ENCODE results near the gene CCNL1.
"Not testable (repeated sequence)": the region's sequence is repeated elsewhere in the genome, so short reads cannot be mapped to it uniquely, and the experiment has no call there.

The CCNL1 gene

DNA sequence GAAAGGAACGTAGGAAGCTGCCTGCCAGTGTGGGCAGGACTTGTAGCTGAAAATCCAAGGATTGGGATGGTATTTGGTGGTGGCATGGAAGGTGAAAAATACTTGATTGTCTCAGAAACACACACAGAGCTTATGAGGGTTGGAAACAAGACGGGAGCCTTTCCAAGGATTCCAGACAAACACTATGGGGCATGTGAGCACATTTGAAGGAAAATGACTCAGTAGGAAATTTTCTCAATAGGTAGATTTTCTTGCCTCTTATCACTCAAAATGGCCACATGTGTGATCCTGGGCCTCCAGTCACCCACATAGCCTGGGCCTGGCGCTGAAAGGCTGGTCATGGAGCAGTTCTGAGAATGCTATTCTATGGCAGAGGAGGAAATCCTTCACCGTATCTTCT is 47.4 kb downstream of the CCNL1 start:
- Mint-ChIP-seq H3K4me3 (no peak overlapping the region), H3K9me3 (no peaks in the 10 kb centered on the region), H3K4me1 (no peaks in the 10 kb centered on the region), H3K27me3 (no peaks in the 10 kb centered on the region), H3K36me3 (no peaks in the 10 kb centered on the region), H3K27ac (no peak overlapping the region)
- ATAC-seq = no peak

DNA sequence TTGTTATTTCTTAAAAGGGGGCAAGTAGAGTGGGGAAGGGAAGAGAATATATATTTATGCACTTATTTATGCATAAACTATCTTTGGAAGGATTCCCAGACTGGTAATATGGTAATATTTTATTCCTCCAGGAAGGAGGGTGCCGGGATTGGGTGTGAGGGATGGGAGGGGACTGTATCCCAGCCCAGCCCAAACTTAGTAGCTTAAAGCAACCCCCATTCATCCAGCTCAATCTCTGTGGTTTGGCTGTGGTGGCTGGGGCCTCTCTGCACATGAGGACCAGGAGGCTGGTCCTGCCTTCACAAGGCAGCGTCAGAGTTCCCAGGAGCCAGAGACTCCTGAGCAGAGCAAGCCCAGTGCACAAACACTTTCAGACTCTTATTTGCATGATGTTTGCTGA is 48.4 kb downstream of the CCNL1 start:
- no peaks in the 10 kb centered on the region for H3K36me3 Mint-ChIP-seq
- H3K9me3 Mint-ChIP-seq = no peaks in the 10 kb centered on the region
- H3K4me1 Mint-ChIP-seq = no peaks in the 10 kb centered on the region
- no peaks in the 10 kb centered on the region for H3K27me3 Mint-ChIP-seq
- no peak for ATAC-seq
- H3K27ac Mint-ChIP-seq = no peak overlapping the region
- no peak overlapping the region for H3K4me3 Mint-ChIP-seq

DNA sequence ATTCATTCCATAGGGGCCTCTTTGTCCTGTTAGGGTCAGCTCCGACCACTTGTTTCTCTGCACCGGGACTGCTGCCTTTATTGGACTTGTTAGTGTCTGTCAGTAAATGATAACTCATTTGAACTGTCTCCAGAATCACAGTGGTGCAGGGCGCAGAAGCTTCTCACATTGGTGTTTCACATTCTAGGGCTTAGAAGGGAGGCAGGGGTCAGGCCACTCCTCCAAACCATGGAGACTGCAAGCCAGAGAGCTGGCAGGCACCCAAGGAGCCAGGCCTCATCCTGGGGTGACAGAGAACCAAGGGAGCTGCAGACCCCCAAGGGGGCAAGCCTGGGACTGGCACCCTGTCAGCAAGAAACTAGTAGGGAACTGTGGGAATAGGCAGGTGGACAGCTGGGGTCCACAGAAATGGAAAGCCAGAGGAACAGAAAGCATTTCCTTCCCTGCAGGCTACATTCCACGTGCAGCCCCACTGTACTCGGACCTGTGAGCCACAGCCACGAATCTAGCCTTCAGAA is 49.1 kb downstream of the CCNL1 start:
- ATAC-seq = no peak
- Mint-ChIP-seq H3K4me3 (no peak overlapping the region), H3K27ac (no peak overlapping the region), H3K4me1 (peaks cover 2% of the 10 kb centered on the region), H3K27me3 (no peaks in the 10 kb centered on the region), H3K9me3 (no peaks in the 10 kb centered on the region), H3K36me3 (no peaks in the 10 kb centered on the region)

DNA sequence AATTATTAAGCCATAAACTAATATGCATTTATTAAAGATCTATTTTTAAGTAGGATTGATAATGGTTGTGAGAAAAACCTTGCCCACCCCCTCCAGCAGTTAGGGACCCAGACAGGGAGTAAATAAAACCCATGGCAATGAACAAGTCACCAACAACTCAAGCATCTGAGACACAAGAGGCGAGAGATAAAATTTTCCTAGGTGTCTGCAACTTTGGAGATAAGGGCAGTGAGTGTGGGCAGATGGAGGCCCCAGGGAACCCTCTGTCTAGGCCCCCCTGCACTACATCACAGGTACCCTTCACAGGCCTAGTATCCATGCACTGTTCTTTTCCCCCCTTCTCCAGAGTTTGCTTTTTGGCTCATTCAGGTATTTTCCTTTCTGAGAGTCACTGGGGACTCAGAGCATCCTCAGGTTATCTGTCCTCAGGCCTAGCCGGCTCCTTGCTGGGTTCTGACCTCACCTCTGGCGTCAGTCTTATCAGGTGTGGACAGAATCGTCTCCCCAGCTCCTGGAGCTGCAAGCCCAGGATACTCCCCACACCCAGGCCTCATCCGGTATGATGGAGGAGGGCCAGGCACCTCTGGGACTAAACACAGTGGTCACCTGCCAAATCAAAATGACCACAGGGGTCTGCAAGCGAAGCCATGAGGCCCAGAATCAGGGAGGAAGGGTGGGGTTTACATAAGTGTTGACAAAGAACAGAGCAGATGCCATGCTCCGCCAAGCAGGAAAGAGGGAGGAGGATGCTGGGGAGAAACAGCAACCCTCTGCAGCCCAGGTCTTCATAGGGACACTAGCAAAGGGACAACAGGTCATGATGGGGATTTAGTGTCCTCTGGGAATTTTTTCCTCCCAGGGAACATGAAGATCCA is 50.4 kb downstream of the CCNL1 start:
- no peak for ATAC-seq
- no peak overlapping the region for H3K4me3 Mint-ChIP-seq
- H3K36me3 Mint-ChIP-seq = no peaks in the 10 kb centered on the region
- no peaks in the 10 kb centered on the region for H3K9me3 Mint-ChIP-seq
- no peak overlapping the region for H3K27ac Mint-ChIP-seq
- no peaks in the 10 kb centered on the region for H3K27me3 Mint-ChIP-seq
- peaks cover 15% of the 10 kb centered on the region for H3K4me1 Mint-ChIP-seq

DNA sequence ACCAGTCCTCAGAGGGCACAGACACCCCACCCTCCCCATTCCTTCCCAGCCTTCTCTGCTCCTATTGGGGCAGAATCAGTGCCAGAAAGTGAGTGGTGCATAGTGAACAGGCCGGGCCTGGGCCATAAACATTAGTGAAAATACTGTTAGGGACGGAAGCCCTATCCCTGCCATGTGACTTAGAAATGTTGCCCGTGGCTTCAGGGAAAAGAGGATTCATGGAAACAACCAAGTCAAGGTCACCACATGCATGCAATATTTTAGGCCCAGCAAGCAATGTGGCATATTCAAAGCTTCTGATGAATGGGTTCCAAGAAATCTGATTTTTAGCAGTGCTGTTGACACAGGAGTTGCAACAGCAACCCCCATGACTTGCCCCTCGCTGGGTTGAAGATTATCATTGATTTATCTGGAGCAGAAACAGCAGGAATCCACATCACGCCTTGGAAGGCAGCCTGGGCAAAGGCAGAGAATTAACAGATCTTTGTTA is 52.3 kb downstream of the CCNL1 start:
- Mint-ChIP-seq H3K4me3 (no peak overlapping the region), H3K27ac (no peak overlapping the region), H3K36me3 (no peaks in the 10 kb centered on the region), H3K27me3 (no peaks in the 10 kb centered on the region), H3K9me3 (no peaks in the 10 kb centered on the region), H3K4me1 (peaks cover 31% of the 10 kb centered on the region)
- no peak for ATAC-seq

DNA sequence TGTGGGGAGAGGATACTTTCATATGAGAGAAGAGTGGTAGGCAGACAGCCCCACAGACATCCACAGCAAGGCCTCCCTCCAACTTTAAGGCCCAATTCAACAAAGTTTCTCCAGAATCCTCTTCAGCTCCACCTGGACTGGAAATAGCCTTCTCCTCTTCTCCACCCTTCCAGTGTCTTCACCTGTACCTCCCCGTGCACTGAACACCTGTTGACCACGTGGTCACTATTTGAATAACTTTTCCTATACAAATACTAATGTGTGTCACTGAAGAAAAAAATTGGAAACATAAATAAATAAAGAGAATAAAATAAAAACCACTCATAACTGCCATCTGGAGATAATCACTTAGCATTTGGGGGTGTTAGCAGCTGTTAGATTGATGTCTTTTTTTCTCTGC is 52.9 kb downstream of the CCNL1 start:
- Mint-ChIP-seq H3K9me3 (no peaks in the 10 kb centered on the region), H3K4me1 (peaks cover 31% of the 10 kb centered on the region), H3K4me3 (no peak overlapping the region), H3K27me3 (no peaks in the 10 kb centered on the region), H3K27ac (peak overlapping the region; percentile 88), H3K36me3 (no peaks in the 10 kb centered on the region)
- ATAC-seq = no peak

DNA sequence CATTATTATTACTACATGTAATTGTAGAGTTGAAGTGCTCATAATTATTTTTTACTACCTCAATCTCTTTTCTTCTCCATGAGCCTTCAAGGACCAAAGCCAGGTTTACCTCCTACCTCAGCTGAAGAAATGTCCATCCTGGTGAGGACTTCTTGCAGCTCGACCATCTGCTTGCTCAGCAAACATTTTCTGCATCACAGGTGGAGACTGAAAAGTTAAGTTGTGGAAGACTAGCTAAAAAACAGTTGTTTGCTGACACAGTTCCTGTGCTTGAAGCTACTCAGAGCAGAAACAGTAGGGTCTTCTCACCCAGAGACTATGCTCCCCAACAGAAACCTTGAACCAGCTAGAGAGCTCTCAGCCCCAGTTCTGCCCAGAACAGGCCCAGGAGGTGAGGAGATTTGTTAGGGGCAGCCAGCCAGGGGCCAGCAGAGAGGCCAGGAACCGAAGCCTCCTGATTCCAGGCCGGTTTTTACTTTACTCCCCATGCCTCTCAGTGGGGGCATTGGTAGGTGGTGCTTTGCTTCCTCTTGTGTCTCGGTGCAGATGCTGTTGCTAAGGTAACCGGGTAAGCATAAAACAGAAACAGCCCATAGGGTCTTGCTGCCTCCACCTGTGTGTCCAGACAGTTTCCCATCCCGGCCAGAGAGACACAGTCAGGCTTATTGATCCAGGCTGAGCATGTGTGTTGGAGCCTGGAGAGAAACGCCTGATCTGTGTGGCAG is 54.9 kb downstream of the CCNL1 start:
- no peaks in the 10 kb centered on the region for H3K27me3 Mint-ChIP-seq
- ATAC-seq = peak; percentile 79
- no peaks in the 10 kb centered on the region for H3K36me3 Mint-ChIP-seq
- peak overlapping the region; percentile 88 for H3K27ac Mint-ChIP-seq
- H3K4me1 Mint-ChIP-seq = peaks cover 31% of the 10 kb centered on the region
- H3K4me3 Mint-ChIP-seq = peak overlapping the region; percentile 23
- no peaks in the 10 kb centered on the region for H3K9me3 Mint-ChIP-seq

DNA sequence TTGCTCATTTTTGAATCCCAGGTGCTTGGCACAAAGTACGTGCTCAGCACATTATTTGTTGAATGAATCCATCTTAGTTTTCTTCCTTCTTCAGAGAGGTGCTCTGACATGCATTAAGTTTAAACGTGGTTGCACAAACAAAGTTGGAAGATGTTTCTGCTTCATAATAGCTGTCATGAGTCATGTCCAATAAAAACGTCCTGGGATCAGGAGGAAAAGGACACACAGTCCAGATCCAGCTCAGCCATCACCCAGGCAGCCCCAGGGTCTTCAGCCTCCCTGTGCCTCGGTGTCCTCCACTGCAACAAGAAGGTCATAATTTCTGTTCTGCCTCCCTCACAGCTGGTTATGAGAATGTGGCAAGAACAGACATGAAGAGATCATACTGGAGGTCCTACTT is 55.4 kb downstream of the CCNL1 start:
- Mint-ChIP-seq H3K4me1 (peaks cover 31% of the 10 kb centered on the region), H3K27me3 (no peaks in the 10 kb centered on the region), H3K27ac (peak overlapping the region; percentile 88), H3K4me3 (no peak overlapping the region), H3K36me3 (no peaks in the 10 kb centered on the region), H3K9me3 (no peaks in the 10 kb centered on the region)
- no peak for ATAC-seq

DNA sequence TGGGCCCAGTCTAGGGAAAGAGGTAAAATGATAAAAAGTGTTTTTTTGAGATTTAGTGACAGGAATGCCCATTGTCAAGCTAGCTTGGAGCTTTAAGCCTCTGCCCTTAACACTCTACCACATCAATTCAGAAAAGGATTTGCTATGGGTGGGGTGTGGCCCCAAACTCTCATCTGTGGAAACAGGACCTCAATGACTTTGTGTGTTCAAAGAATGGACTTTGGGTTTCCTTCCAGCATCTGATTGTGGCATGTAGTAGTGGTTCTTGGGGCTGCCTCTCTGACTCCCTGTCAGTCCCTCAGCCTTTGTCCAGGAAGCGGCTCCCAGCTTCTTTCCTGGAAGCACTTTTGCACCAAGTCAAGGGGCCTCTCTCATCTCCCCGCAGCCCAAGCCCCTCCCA is 56.1 kb downstream of the CCNL1 start:
- Mint-ChIP-seq H3K9me3 (no peaks in the 10 kb centered on the region), H3K4me1 (peaks cover 31% of the 10 kb centered on the region), H3K36me3 (no peaks in the 10 kb centered on the region), H3K27ac (peak overlapping the region; percentile 88), H3K27me3 (no peaks in the 10 kb centered on the region), H3K4me3 (no peak overlapping the region)
- no peak for ATAC-seq

DNA sequence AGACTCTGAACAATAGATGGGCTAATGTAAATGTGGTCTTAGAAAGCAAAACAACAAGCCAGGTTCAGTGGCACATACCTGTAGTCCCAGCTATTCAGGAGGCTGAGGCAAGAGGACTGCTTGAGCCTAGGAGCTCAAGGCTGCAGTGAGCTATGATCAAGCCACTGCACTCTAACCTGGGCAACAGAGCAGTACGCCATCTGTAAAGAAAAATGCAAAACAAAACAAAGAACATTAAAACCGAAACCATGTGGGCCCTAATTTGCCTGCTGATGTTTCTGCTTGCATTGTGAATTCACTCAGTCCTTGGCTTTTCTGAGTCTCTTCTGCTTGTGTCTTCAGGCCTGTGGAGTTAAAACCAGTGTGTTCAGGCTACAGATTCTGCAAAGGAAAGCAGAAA is 56.7 kb downstream of the CCNL1 start:
- Mint-ChIP-seq H3K4me1 (peaks cover 34% of the 10 kb centered on the region), H3K27me3 (no peaks in the 10 kb centered on the region), H3K36me3 (no peaks in the 10 kb centered on the region), H3K9me3 (no peaks in the 10 kb centered on the region), H3K27ac (peak overlapping the region; percentile 88), H3K4me3 (peak overlapping the region; percentile 31)
- peak; percentile 87 for ATAC-seq

DNA sequence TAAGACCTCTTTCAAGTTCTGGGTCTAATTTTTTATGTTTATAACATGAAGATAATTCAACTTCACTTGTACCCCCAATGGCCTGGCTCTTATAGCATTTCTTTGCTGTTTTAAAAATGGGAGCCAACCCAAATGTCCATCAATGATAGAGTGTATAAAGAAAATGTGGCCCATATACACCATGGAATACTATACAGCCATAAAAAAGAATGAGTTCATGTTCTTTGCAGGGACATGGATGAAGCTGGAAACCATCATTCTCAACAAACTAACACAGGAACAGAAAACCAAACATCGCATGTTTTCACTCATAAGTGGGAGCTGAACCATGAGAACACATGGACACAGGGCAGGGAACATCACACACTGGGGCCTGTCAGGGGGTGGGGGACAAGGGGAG is 57.4 kb downstream of the CCNL1 start:
- peaks cover 39% of the 10 kb centered on the region for H3K4me1 Mint-ChIP-seq
- H3K9me3 Mint-ChIP-seq, H3K27me3 Mint-ChIP-seq, H3K36me3 Mint-ChIP-seq, ATAC-seq, H3K27ac Mint-ChIP-seq, H3K4me3 Mint-ChIP-seq: not testable (repeated sequence)

DNA sequence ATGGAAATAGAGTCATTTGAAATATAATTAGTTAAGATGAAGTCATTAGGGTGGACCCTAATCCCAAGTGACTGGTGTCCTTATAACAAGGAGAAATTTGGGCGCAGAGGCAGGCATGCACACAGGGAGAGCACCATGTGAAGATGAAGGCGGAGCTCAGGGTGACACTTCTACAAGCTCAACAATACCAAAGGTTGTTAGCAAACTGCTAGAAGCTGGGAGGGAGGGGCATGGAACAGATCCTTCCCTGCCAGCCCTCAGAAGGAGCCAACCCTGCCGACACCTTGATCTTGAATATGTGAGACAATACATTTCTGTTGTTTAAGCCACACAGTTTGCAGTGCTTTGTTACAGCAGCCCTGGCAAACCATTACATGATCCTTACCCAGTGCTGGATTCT is 57.8 kb downstream of the CCNL1 start:
- Mint-ChIP-seq H3K4me3 (no peak overlapping the region), H3K36me3 (no peaks in the 10 kb centered on the region), H3K9me3 (no peaks in the 10 kb centered on the region), H3K27me3 (no peaks in the 10 kb centered on the region), H3K4me1 (peaks cover 39% of the 10 kb centered on the region), H3K27ac (no peak overlapping the region)
- no peak for ATAC-seq

DNA sequence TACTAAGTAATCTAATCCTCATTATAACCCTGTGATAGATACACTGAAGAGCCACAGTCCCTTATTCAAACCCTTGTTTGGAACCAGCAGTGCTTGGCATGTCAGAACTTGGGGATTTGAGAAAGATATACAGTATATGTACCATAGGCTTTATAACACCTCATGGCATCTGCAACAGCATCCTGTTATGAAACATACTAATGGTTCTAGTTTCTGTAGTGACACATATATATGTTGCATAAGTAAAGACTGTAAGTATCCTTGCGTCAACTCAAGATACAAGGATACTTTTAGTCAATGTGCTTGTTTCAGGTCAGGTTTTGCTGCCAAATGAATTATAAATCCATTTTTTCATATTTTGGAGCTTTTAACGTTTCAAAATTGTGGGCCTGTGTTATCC is 58.5 kb downstream of the CCNL1 start:
- ATAC-seq = no peak
- H3K27ac Mint-ChIP-seq = no peak overlapping the region
- no peaks in the 10 kb centered on the region for H3K9me3 Mint-ChIP-seq
- H3K4me3 Mint-ChIP-seq = no peak overlapping the region
- no peaks in the 10 kb centered on the region for H3K27me3 Mint-ChIP-seq
- no peaks in the 10 kb centered on the region for H3K36me3 Mint-ChIP-seq
- H3K4me1 Mint-ChIP-seq = peaks cover 39% of the 10 kb centered on the region

DNA sequence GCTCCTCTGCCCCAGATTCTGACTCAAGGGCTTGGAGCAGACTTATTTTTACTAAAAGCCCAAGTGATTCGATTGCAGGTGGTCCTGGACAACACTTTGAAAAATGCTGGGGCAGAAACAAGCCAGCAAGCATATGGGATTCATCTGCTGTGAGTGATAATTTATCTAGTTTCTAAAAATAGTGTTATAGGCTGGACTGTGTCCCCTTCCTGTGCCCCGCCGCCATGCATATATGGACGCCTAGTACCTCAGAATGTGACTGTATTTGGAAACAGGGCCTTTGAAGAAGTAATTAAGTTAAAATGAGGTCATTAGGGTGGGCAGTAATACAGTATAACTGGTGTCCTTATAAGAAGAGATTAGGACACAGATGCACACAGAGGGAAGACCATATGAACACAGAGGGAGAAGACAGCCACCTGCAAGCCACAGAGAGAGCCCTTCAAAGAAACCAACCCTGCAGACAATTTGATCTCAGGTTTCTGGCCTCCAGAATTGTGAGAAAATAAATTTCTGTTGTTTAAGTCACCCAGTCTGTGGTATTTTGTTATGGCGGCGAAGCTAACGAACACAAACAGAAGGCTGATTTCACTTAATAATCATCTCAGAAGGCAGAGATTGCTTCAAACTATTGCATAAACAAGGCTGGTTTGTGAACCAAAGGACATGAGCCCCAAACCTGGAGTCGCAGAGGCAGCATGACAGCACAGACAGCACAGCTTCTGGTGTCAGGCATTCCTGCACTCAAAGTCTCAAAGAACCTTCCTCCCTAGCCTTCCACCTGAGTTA is 59.1 kb downstream of the CCNL1 start:
- H3K9me3 Mint-ChIP-seq = no peaks in the 10 kb centered on the region
- H3K36me3 Mint-ChIP-seq = no peaks in the 10 kb centered on the region
- no peak for ATAC-seq
- H3K27ac Mint-ChIP-seq = peak overlapping the region; percentile 73
- H3K4me1 Mint-ChIP-seq = peaks cover 36% of the 10 kb centered on the region
- H3K27me3 Mint-ChIP-seq = no peaks in the 10 kb centered on the region
- H3K4me3 Mint-ChIP-seq = no peak overlapping the region

DNA sequence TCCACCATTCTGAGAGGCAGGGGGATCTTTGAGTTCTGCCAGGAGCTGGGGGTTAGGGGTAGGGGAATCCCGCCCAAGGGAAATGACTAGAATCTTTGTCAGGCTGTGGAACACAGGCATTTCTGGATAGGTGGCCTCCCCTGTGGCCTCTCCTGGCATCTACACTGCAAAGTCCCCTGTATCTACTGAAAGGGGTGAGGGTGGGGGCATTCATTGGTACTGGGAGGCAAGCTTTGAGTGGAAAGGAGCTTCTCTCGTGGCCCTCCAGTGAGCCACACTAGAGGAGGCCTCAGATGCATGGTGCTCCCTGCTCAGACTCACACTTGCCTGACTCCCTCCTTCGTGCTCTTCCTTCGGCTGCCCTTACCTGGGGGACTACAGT is 59.9 kb downstream of the CCNL1 start:
- no peaks in the 10 kb centered on the region for H3K36me3 Mint-ChIP-seq
- peak overlapping the region; percentile 73 for H3K27ac Mint-ChIP-seq
- ATAC-seq = no peak
- no peaks in the 10 kb centered on the region for H3K27me3 Mint-ChIP-seq
- H3K4me1 Mint-ChIP-seq = peaks cover 29% of the 10 kb centered on the region
- no peak overlapping the region for H3K4me3 Mint-ChIP-seq
- no peaks in the 10 kb centered on the region for H3K9me3 Mint-ChIP-seq

Measured in stimulated activated memory B cell treated with anti-CD40 and anti-IgM and Interleukin-4, amounts not matched to agents 10 μg/mL and 1 μg/mL and 100 μg/mL, for 72 hours (primary cell).